DMS 273 (cell line): ENCODE results near the gene ECM2.
"Not testable (repeated sequence)": the region's sequence is repeated elsewhere in the genome, so short reads cannot be mapped to it uniquely, and the experiment has no call there.

Experiments
- DNase-seq: peaks from one replicate; lab custom pipeline; 2025; ENCODE audit not compliant: unreplicated experiment; lab: John Stamatoyannopoulos, UW

The ECM2 gene

GRCh38 chr9:92535940-92536850 lies at the start of gene ECM2:
Gene ECM2 (minus strand): TSS chr9:92535990. CDS start chr9:92522866, 13,124 bp downstream.
- no peak for DNase-seq

- DNase-seq = no peak
Observed at GRCh38 chr9:92576175-92576574, 40.4 kb upstream of the ECM2 start.

- not testable (repeated sequence) for DNase-seq
Observed at GRCh38 chr9:92573612-92574011, 37.8 kb upstream of the ECM2 start.

DNA sequence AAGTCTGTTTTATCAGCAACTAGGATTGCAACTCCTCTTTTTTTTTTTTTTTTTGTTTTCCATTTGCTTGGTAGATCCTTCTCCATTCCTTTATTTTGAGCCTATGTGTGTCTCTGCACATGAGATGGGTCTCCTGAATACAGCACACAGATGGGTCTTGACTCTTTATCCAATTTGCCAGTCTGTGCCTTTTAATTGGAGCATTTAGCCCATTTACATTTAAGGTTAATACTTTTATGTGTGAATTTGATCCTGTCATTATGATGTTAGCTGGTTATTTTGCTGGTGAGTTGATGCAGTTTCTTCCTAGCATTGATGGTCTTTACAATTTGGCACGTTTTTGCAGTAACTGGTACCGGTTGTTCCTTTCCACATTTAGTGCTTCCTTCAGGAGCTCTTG lies 36.1 kb upstream of the ECM2 start:
- DNase-seq = not testable (repeated sequence)

GRCh38 chr9:92564982-92565381 lies 29.2 kb upstream of the ECM2 start:
- DNase-seq = no peak

DNA sequence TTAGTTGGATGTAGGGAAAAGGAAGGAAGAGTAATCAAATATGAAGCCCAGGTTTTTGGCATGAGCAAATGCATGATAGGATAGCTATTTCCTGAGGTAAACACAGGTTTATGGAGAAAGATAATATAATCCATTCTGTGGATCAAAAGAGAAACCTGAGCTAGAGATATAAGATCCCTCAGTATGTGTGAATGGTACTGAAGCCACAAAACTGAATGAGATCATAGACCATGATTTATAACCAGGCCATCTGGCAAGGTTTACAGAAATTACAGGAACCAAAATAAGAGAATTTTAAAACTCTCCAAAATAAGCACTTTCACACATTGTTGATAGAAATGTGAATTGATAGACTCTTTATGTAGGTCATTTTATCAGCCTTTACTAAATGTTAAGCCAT lies 28.7 kb upstream of the ECM2 start:
- peak; percentile 26 for DNase-seq

GRCh38 chr9:92563116-92564100 lies 27.6 kb upstream of the ECM2 start:
- no peak for DNase-seq

DNA sequence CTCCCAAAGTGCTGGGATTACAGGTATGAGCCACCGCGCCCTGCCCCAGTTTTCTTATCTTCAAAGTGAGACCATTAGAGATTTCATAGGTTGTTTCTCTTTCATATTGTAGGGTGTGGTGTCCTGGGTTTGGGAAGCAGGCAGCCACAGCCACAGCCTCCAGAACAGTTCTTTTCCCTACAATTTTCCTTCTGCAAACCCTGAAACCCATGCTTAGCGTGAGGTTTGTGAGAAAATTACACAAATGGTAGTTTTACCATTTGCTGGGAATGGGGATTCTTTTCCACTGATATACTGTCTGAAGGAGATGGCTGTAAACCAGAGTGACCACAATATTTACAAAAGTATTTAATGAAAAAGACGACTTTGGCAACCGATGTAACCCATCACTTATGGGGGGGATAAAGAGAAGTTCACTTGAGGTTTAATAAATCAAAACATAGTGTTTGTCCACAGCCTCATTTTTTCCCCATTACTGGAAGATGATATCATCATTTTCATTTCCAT lies 26.7 kb upstream of the ECM2 start:
- no peak for DNase-seq

DNA sequence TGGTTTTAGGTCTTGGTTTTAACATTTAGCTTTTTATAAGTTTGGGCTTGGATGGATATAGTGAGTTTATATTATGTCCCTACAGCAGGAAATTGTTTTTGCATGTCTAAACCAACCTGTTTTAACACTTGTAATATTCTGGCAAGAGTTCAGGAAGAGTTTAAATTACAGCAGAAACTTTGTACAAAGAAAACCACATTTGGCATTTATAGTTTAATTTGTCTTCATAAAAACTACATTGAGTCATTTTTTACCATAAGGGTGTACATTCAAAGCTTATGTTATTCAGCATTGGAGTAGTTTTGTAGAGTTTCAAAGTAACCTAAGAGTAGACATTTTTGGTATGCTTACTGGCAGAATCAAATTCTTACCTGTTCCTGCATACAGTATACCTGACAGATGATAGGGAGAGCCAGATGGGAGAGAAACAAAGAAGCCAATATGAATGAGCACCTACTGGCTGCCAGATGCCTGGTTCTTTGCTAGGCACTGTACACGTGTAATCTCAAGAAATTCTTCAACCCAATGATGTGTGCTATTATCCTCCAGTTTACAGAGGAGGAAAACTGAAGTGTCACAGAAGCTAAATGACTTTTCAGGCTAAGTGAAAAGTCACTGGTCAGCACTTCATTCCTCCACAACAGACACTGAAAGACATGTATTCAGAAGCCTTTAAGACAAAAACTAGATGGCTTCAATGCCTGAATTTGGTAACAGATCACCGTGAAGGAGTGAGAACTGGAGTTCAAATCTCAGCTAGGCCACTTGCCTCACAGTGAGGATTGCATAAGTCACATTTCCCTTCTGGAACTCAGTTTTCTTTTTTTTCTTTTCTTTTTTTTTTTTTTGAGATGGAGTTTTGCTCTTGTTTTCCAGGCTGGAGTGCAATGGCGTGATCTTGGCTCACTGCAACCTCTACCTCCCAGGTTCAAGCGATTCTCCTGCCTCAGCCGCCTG lies 25.9 kb upstream of the ECM2 start:
- no peak for DNase-seq

DNA sequence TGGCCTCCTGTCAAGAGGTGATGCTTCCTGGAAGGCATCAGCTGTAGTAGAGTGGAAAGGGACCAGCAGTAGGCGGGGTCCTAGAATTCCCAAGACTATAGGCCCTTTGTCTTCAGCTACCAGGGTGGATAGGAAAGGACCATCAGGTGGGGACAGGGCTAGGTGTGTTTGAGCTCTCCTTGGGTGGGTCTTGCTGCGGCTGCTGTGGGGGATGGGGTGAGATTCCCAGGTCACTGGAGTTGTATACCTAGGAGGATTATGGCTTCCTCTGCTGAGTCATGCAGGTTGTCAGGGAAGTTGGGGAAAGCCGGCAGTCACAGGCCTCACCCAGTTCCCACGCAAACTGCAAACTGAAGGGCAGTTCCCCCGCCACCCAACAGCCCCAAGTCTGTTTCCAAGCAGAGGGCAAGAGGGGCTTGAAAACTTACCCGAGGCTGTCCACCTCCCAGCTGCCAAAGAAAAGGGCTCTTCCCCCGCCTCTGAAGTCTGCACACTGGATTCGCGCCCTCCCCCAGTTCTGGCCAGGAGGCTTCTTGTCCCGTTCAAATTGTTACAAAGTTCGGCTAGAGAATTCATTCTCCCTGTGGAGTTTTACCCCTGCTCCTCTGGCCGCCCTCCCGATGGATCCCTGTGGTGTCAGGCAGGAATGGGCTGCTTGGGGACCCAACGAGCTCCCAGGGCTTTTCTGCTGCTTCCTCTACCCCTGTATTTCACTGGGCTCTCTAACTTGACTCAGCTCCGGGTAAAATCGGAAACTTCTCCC lies 23.0 kb upstream of the ECM2 start:
- DNase-seq = no peak

- no peak for DNase-seq
Observed at GRCh38 chr9:92550765-92551164, 15.0 kb upstream of the ECM2 start.

GRCh38 chr9:92547356-92547755 lies 11.6 kb upstream of the ECM2 start:
- no peak for DNase-seq

- no peak for DNase-seq
Observed at GRCh38 chr9:92545002-92545510, 9.3 kb upstream of the ECM2 start.

DNA sequence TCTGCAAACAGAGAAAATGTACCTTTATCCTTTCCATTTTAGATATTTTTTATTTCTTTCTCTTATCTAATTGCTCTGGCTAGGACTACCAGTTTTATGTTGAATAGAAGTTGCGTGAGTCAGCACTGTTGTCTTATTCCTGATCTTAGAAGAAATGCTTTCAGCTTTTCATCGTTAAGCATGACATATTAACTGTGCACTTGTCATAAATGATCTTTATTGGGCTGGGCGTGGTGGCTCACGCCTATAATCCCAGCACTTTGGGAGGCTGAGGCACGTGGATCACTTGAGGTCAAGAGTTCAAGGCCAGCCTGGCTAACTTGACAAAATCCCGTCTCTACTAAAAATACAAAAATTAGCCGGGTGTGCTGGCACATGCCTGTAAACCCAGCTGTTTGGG lies 8.2 kb upstream of the ECM2 start:
- no peak for DNase-seq

- DNase-seq = no peak
Observed at GRCh38 chr9:92538541-92538940, 2.8 kb upstream of the ECM2 start.

DNA sequence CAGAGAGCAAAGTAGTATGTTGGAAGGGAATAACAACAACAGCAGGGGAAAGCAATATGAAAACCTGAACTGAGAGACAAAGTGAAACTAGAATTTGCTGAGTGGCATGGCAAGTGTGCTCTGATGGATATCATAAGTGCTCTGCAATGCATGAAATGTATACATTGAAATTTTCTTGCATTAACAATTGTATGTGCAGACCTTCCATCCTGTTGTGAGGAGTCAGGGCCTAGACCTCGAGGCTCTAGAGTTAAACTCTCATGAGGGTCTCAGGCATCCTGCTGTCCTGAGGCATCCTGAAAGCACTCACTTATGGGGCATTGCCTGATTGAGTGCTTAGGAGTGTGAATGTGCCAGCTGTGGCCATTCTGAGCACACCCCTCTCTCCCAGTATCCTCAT lies 1.1 kb downstream of the ECM2 start:
- no peak for DNase-seq

DNA sequence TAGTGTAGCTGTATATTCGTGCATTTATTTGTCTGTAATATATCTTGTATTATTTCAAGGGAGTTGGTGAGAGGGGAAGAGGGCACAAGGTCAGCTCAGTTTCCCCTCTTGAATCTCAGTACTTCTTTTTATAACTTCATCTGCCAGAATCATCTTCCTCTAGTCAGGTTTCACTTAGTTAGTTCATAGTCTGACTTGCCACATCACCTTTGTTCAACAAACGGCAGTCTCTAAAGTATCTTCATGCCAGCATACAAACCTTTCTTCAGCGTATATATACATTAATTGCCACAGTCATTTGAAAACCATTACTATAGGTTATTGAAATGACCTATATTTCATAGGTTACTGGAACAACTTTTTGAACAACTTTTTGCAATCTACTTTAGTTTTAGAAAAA lies 1.6 kb downstream of the ECM2 start:
- no peak for DNase-seq

DNA sequence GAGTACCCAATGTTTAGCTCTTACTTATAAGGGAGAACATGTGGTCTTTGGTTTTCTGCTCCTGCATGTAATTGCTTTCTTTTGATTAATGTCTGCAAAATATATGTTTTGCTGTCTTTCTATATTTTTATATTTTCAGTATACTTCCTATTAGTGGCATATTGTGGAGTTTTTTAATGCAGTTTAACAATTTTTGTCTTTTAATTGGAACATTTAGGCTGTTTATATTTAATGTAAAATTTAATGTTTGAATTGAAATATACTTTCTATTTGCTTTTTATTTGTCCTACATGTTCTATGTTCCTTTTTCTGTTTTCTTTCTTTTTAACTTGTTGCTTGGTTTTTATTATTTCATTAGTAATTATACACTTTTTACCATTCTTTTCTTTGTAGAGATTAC lies 4.9 kb downstream of the ECM2 start:
- no peak for DNase-seq

GRCh38 chr9:92529124-92529523 lies 6.7 kb downstream of the ECM2 start:
- no peak for DNase-seq

DNA sequence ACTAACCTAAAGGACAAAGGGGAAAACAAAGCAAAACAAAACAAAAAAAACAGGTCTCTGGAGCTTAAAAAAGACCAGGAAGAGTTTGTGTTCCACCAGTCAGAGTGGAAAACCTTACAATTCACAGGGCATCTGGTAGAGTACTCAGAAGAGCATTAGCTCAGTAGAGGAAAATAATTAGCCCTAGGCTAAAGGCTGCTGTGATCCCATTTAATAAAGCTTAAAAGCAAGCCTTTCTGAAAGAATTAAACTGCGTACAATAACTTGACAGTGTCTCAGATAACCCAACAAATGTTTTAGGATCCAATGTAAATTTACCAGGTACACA lies 7.3 kb downstream of the ECM2 start:
- DNase-seq = no peak
